HCT116 (cell line): ENCODE results near the gene KCNS3. TPM values are rescaled to one million over a fixed set of nuclear protein-coding genes. Genes with fewer than 3 reads are reported as not detected.

Experiments
- ATAC-seq: fragments of 200-7000 bp; cut with Tn5 transposase; 2 replicates; pipeline ENCODE4 v1.9.1; 2020; ENCODE audit warnings: mild to moderate bottlenecking, moderate library complexity
- BruUV-seq: library from RNA; stranded (reverse); fragments of 400-500 nt; replicated peaks from 2 replicates; lab custom pipeline; 2021; lab: Mats Ljungman, UMichigan
- CTCF ChIA-PET: fragments of 300-600 bp; sonication (Branson Sonifier 250); formaldehyde crosslinking; loops from one replicate; lab custom pipeline; 2021; ENCODE audit warnings: antibody characterized with exemption; lab: Charles Lee
- POLR2A ChIA-PET: fragments of 300-600, 350-600 bp; sonication (Branson Sonifier 250); formaldehyde crosslinking; loops from one replicate; lab custom pipeline; 2021; ENCODE audit warnings: antibody characterized with exemption; lab: Charles Lee
- RAD21 ChIA-PET, 2 experiments: fragments of 300-600 bp; sonication (Branson Sonifier 250); formaldehyde crosslinking; loops; one replicate each; lab custom pipeline; 2023; ENCODE audit warnings: low total read pairs in 2 of 2; ENCODE audit not compliant: uncharacterized antibody in 2 of 2, unreplicated experiment in 2 of 2, low non-redundant PET in 1 of 2; lab: Charles Lee
- DNase-seq: peaks from one replicate; pipeline ENCODE4 v3.0.0-alpha.2; 2010; ENCODE audit warnings: low read depth, low spot score
- H2AFZ ChIP-seq: fragments of 200-600 bp; shearing (Covaris generic), sonication (generic); 2 replicates; pipeline ENCODE4 v1.6.1; 2017; ENCODE audit warnings: low read depth, mixed run types, mixed read lengths, antibody characterized with exemption, low read length; ENCODE audit not compliant: poor library complexity, severe bottlenecking
- H3K27ac ChIP-seq: 2 replicates; pipeline ENCODE4 v1.5.1; 2012; ENCODE audit warnings: low read depth, low read length
- H3K27me3 ChIP-seq: fragments of 200-600 bp; sonication (generic); 2 replicates; pipeline ENCODE4 v1.6.1; 2016; ENCODE audit warnings: mixed run types, low read length, mixed read lengths; ENCODE audit not compliant: insufficient read depth
- H3K36me3 ChIP-seq, 2 experiments: fragments of 200-500 bp in 1 of 2; fragments of 200-600 bp in 1 of 2; sonication (Bioruptor generic) in 1 of 2; sonication (generic) in 1 of 2; 2 replicates each; pipeline versions ENCODE4 v1.5.1 to v1.6.1; 2014 to 2016; ENCODE audit warnings: low read length in 2 of 2, inconsistent platforms in 1 of 2, mixed read lengths in 1 of 2, mixed run types in 1 of 2; ENCODE audit not compliant: insufficient read depth in 2 of 2, control insufficient read depth in 1 of 2
- H3K4me1 ChIP-seq, 2 experiments: fragments of 200-600 bp in 1 of 2; sonication (generic) in 1 of 2; 2 replicates each; pipeline versions ENCODE4 v1.5.1 to v1.6.1; 2012 to 2017; ENCODE audit warnings: low read length in 2 of 2, inconsistent platforms in 1 of 2, mild to moderate bottlenecking in 1 of 2, mixed read lengths in 1 of 2, mixed run types in 1 of 2, moderate library complexity in 1 of 2; ENCODE audit not compliant: insufficient read depth in 2 of 2, control insufficient read depth in 1 of 2
- H3K4me2 ChIP-seq: fragments of 200-600 bp; sonication (generic); 2 replicates; pipeline ENCODE4 v1.6.1; 2017; ENCODE audit warnings: mixed run types, low read length, mixed read lengths
- H3K4me3 ChIP-seq, 2 experiments: fragments of 200-600 bp in 1 of 2; sonication (generic) in 1 of 2; replicated peaks in 1 of 2; 2 replicates each; pipeline ENCODE4 v1.5.1; 2011 to 2016; ENCODE audit warnings: low read length in 2 of 2, control low read depth in 1 of 2, low read depth in 1 of 2, mild to moderate bottlenecking in 1 of 2, mixed read lengths in 1 of 2, mixed run types in 1 of 2
- H3K79me2 ChIP-seq: fragments of 200-600 bp; sonication (generic); 2 replicates; pipeline ENCODE4 v1.6.1; 2017; ENCODE audit warnings: mild to moderate bottlenecking, mixed run types, low read length, moderate library complexity, mixed read lengths; ENCODE audit not compliant: insufficient read depth
- H3K9ac ChIP-seq: fragments of 200-600 bp; sonication (generic); 2 replicates; pipeline ENCODE4 v1.6.1; 2016; ENCODE audit warnings: low read length, mixed read lengths
- H3K9me2 ChIP-seq: fragments of 200-600 bp; sonication (generic), shearing (Covaris generic); 2 replicates; pipeline ENCODE4 v1.6.1; 2017; ENCODE audit warnings: mixed run types, mild to moderate bottlenecking, moderate library complexity; ENCODE audit not compliant: insufficient read depth
- H3K9me3 ChIP-seq, 2 experiments: fragments of 200-500 bp in 1 of 2; fragments of 200-600 bp in 1 of 2; sonication (Bioruptor generic) in 1 of 2; sonication (generic) in 1 of 2; 2 replicates each; pipeline ENCODE4 v1.6.1; 2014 to 2017; ENCODE audit warnings: low read length in 2 of 2, mixed read lengths in 2 of 2, inconsistent platforms in 1 of 2, low read depth in 1 of 2, mild to moderate bottlenecking in 1 of 2, mixed run types in 1 of 2, moderate library complexity in 1 of 2; ENCODE audit not compliant: control insufficient read depth in 1 of 2, insufficient read depth in 1 of 2
- H4K20me1 ChIP-seq: fragments of 200-600 bp; sonication (generic), shearing (Covaris generic); 2 replicates; pipeline ENCODE4 v1.6.1; 2017; ENCODE audit warnings: mixed run types, mild to moderate bottlenecking, moderate library complexity; ENCODE audit not compliant: insufficient read depth
- CEBPB ChIP-seq: IDR thresholded peaks from 2 replicates; pipeline ENCODE4 v1.6.1; 2012; ENCODE audit warnings: low read depth
- EGR1 ChIP-seq: IDR thresholded peaks from 2 replicates; pipeline ENCODE4 v1.6.1; 2012; ENCODE audit warnings: low read depth
- EZH2 ChIP-seq: fragments of 200-600 bp; sonication (generic); IDR thresholded peaks from 2 replicates; pipeline ENCODE4 v1.6.1; 2017; ENCODE audit warnings: antibody characterized with exemption, mixed run types
- FOSL1 ChIP-seq: IDR thresholded peaks from 2 replicates; pipeline ENCODE4 v1.6.1; 2012; ENCODE audit warnings: low read depth
- JUND ChIP-seq: IDR thresholded peaks from 2 replicates; pipeline ENCODE4 v1.6.1; 2012
- POLR2AphosphoS5 ChIP-seq: IDR thresholded peaks from 2 replicates; pipeline ENCODE4 v1.6.1; 2011; ENCODE audit warnings: mild to moderate bottlenecking, low read depth, low read length, moderate library complexity
- RAD21 ChIP-seq: IDR thresholded peaks from 2 replicates; pipeline ENCODE4 v1.6.1; 2012; ENCODE audit warnings: low read depth, mild to moderate bottlenecking
- SRF ChIP-seq: IDR thresholded peaks from 2 replicates; pipeline ENCODE4 v1.6.1; 2012; ENCODE audit warnings: low read depth
- TCF7L2 ChIP-seq: IDR thresholded peaks from 2 replicates; pipeline ENCODE4 v1.7.0; 2011; ENCODE audit warnings: borderline replicate concordance, inconsistent platforms; ENCODE audit not compliant: insufficient read depth, insufficient read length; ENCODE audit errors: extremely low read depth
- YY1 ChIP-seq: IDR thresholded peaks from 2 replicates; pipeline ENCODE4 v1.6.1; 2011; ENCODE audit warnings: low read length, low read depth, moderate library complexity, mild to moderate bottlenecking; ENCODE audit not compliant: insufficient replicate concordance; ENCODE audit errors: extremely low read depth
- ZFX ChIP-seq: fragments of 450-650 bp; IDR thresholded peaks from 2 replicates; pipeline ENCODE4 v1.6.1; 2017
- ZNF274 ChIP-seq: fragments of 200-500 bp; sonication (Bioruptor generic); IDR thresholded peaks from 2 replicates; pipeline ENCODE4 v1.6.1; 2014; ENCODE audit warnings: mild to moderate bottlenecking, low read depth, low read length, inconsistent platforms
- intact Hi-C: fragments of 100-400 bp; cut with micrococcal nuclease; formaldehyde crosslinking; loops from 2 replicates; pipeline ENCODE4 v1.10.0; 2022
- total RNA-seq: library from RNA; stranded (reverse); gene quantifications from one replicate; pipeline ENCODE4 v1.2.1, GENCODE V29; 2021; ENCODE audit not compliant: unreplicated experiment
- TF ChIP-seq, protein P1 (sequence below): IDR thresholded peaks from 2 replicates; pipeline ENCODE4 v1.6.1; 2011; ENCODE audit warnings: mild to moderate bottlenecking, low read length, moderate library complexity; ENCODE audit not compliant: insufficient replicate concordance; ENCODE audit errors: extremely low read depth
- TF ChIP-seq, protein P2 (sequence below): IDR thresholded peaks from 2 replicates; pipeline ENCODE4 v1.6.1; 2012

KCNS3 gene
- total RNA-seq, 1 experiment from 2014 or later = 5.2 TPM

DNA sequence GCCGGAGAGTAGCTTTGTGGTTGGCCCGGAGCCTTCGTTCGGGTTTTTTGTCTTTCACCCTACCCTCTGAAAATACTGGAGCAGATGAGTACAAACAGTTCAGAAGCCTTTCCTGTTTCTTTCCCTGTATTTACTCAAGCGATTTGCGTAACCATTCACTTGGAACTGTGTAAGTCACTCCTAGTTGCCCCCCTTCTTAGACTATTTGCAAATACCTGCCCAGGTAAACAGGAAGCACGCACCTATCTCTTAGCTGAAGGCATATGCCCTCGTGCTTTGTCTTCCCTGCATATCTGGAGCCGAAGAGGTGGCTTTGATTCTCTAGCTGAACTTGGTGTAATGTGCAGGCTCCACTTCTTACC lies 1.4 kb downstream of the KCNS3 start:
- DNase-seq = no peak
- POLR2A ChIA-PET = no interaction called here
- TF ChIP-seq, protein P1, sequence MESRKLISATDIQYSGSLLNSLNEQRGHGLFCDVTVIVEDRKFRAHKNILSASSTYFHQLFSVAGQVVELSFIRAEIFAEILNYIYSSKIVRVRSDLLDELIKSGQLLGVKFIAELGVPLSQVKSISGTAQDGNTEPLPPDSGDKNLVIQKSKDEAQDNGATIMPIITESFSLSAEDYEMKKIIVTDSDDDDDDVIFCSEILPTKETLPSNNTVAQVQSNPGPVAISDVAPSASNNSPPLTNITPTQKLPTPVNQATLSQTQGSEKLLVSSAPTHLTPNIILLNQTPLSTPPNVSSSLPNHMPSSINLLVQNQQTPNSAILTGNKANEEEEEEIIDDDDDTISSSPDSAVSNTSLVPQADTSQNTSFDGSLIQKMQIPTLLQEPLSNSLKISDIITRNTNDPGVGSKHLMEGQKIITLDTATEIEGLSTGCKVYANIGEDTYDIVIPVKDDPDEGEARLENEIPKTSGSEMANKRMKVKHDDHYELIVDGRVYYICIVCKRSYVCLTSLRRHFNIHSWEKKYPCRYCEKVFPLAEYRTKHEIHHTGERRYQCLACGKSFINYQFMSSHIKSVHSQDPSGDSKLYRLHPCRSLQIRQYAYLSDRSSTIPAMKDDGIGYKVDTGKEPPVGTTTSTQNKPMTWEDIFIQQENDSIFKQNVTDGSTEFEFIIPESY = no peak
- TF ChIP-seq JUND = no peak
- TF ChIP-seq POLR2AphosphoS5 = no peak
- TF ChIP-seq CEBPB = no peak
- TF ChIP-seq EGR1 = no peak
- no peak for TF ChIP-seq RAD21
- TF ChIP-seq ZFX = no peak
- no peak for TF ChIP-seq ZNF274
- no peak for TF ChIP-seq FOSL1
- TF ChIP-seq TCF7L2 = no peak
- no peak for TF ChIP-seq EZH2
- TF ChIP-seq, protein P2, sequence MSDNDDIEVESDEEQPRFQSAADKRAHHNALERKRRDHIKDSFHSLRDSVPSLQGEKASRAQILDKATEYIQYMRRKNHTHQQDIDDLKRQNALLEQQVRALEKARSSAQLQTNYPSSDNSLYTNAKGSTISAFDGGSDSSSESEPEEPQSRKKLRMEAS = no peak
- TF ChIP-seq SRF = no peak
- no peak for TF ChIP-seq YY1

More for the DNA sequence above, 1.4 kb downstream of the KCNS3 start:
- CTCF ChIA-PET = interaction anchor here (0.6 to 1.1 kb wide), 2 partner anchors 13 to 188 kb away, joined by 3 read pairs; no protein-coding TSS in a partner anchor
- Histone ChIP-seq H3K79me2 (no peaks in the 10 kb centered on the region), H2AFZ (peak overlapping the region; percentile 79), H3K27ac (no peak overlapping the region), H3K9me3 (no peaks in the 10 kb centered on the region), H3K4me1 (peaks cover 3 to 22% of the 10 kb centered on the region in 2 experiments; a peak in 3 of 4 replicates), H3K9me2 (no peaks in the 10 kb centered on the region), H4K20me1 (no peaks in the 10 kb centered on the region), H3K9ac (peak overlapping the region; percentile 41; the same call in 1 of the 2 replicates), H3K27me3 (peaks cover 13% of the 10 kb centered on the region; the same call in 1 of the 2 replicates), H3K4me3 (peak overlapping the region; percentile 61 to 70), H3K36me3 (no peaks in the 10 kb centered on the region), H3K4me2 (peak overlapping the region; percentile 99)
- intact Hi-C loops = loop anchor here (5.0 kb wide), 1 partner anchor 128 kb away; the partner anchor contains the start of genes GEN1 and SMC6
- no TSS peak for BruUV-seq
- no peak for ATAC-seq
- RAD21 ChIA-PET = no interaction called here
